ENCODE results near the gene SEPSECS.

Gene SEPSECS

DNA sequence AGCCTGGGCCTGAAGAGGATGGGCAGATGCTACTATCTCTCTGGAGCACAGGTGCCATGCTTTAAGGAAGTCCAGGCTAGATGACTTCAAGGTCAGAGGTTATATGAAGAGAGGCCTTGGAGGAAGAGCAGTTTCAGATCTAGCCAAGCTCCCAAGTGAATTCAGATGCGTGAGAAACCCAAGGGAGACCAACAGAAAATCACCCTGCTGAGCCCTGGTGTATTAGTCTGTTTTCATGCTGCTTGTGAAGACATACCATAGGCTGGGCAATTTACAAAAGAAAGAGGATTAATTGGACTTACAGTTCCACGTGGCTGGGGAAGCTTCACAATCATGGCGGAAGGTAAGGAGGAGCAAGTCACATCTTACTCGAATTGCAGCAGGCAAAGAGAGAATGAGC is 81.7 kb downstream of the SEPSECS start:
- TF ChIP-seq CREB1 (IDR thresholded peaks at IDR 0.05; ENCODE audit: low read depth) (no peak), YY1 (IDR thresholded peaks at IDR 0.05; ENCODE audit: low read depth) (no peak), NFIC (IDR thresholded peaks at IDR 0.05) (no peak), EGR1 (IDR thresholded peaks at IDR 0.05) (no peak), TCF12 (IDR thresholded peaks at IDR 0.05; ENCODE audit: low read depth) (no peak), EP300 (IDR thresholded peaks at IDR 0.05; ENCODE audit: borderline replicate concordance) (no peak), TAF1 (IDR thresholded peaks at IDR 0.05; ENCODE audit: low read depth) (no peak), CEBPB (IDR thresholded peaks at IDR 0.05) (no peak), RAD21 (IDR thresholded peaks at IDR 0.05; ENCODE audit: low read depth) (no peak), ZBTB7A (IDR thresholded peaks at IDR 0.05; ENCODE audit: low read depth) (no peak), TEAD4 (IDR thresholded peaks at IDR 0.05) (no peak), FOXM1 (IDR thresholded peaks at IDR 0.05; ENCODE audit: borderline replicate concordance, low read depth) (no peak), REST (IDR thresholded peaks at IDR 0.05; ENCODE audit: low read depth) (no peak)
- TF ChIP-seq, protein P1, sequence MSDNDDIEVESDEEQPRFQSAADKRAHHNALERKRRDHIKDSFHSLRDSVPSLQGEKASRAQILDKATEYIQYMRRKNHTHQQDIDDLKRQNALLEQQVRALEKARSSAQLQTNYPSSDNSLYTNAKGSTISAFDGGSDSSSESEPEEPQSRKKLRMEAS (IDR thresholded peaks at IDR 0.05) = no peak
- TF ChIP-seq, protein P2, sequence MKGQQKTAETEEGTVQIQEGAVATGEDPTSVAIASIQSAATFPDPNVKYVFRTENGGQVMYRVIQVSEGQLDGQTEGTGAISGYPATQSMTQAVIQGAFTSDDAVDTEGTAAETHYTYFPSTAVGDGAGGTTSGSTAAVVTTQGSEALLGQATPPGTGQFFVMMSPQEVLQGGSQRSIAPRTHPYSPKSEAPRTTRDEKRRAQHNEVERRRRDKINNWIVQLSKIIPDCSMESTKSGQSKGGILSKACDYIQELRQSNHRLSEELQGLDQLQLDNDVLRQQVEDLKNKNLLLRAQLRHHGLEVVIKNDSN (IDR thresholded peaks at IDR 0.05) = no peak

GRCh38 chr4:25076625-25077398 is 83.4 kb downstream of the SEPSECS start:
- no peak for TF ChIP-seq TCF12 (IDR thresholded peaks at IDR 0.05; ENCODE audit: low read depth)
- TF ChIP-seq REST (IDR thresholded peaks at IDR 0.05; ENCODE audit: low read depth) = no peak
- no peak for TF ChIP-seq CEBPB (IDR thresholded peaks at IDR 0.05)
- TF ChIP-seq, protein P2 (IDR thresholded peaks at IDR 0.05) = no peak
- TF ChIP-seq EGR1 (IDR thresholded peaks at IDR 0.05) = no peak
- no peak for TF ChIP-seq ZBTB7A (IDR thresholded peaks at IDR 0.05; ENCODE audit: low read depth)
- no peak for TF ChIP-seq RAD21 (IDR thresholded peaks at IDR 0.05; ENCODE audit: low read depth)
- TF ChIP-seq YY1 (IDR thresholded peaks at IDR 0.05; ENCODE audit: low read depth) = no peak
- TF ChIP-seq EP300 (IDR thresholded peaks at IDR 0.05; ENCODE audit: borderline replicate concordance) = no peak
- TF ChIP-seq FOXM1 (IDR thresholded peaks at IDR 0.05; ENCODE audit: borderline replicate concordance, low read depth) = no peak
- no peak for TF ChIP-seq TEAD4 (IDR thresholded peaks at IDR 0.05)
- TF ChIP-seq, protein P1 (IDR thresholded peaks at IDR 0.05) = no peak
- TF ChIP-seq CREB1 (IDR thresholded peaks at IDR 0.05; ENCODE audit: low read depth) = no peak
- TF ChIP-seq NFIC (IDR thresholded peaks at IDR 0.05) = no peak
- TF ChIP-seq TAF1 (IDR thresholded peaks at IDR 0.05; ENCODE audit: low read depth) = no peak

- TF ChIP-seq TAF1 (IDR thresholded peaks at IDR 0.05; ENCODE audit: low read depth) (no peak), EGR1 (IDR thresholded peaks at IDR 0.05) (no peak), FOXM1 (IDR thresholded peaks at IDR 0.05; ENCODE audit: borderline replicate concordance, low read depth) (no peak), CEBPB (IDR thresholded peaks at IDR 0.05) (no peak), TEAD4 (IDR thresholded peaks at IDR 0.05) (no peak), RAD21 (IDR thresholded peaks at IDR 0.05; ENCODE audit: low read depth) (no peak), TCF12 (IDR thresholded peaks at IDR 0.05; ENCODE audit: low read depth) (no peak)
- TF ChIP-seq, protein P2 (IDR thresholded peaks at IDR 0.05) = no peak
Measured at GRCh38 chr4:25075851-25076250, 84.4 kb downstream of the SEPSECS start.

DNA sequence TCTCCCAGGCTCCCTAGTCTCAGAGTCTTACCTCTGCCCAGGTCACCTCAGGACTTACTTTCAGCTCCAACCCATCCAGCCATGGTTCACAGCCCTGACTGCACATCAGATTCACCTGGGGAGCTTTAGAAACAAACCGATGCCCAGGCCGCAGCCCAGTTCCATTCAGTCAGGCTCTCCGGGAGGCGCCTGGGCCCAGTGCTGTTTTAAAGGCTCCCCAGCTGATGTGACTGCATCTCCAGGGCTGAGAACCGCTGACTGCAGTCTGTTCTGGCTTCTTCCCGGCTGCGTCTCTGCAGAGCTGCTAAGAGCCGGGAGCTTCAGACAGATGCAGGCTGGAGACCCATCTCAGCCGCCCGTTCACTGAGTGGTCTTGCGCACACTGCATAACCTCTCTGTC is 85.1 kb downstream of the SEPSECS start:
- TF ChIP-seq, protein P1 (IDR thresholded peaks at IDR 0.05) = no peak
- TF ChIP-seq RAD21 (IDR thresholded peaks at IDR 0.05; ENCODE audit: low read depth) (no peak), TAF1 (IDR thresholded peaks at IDR 0.05; ENCODE audit: low read depth) (no peak), CEBPB (IDR thresholded peaks at IDR 0.05) (no peak), TEAD4 (IDR thresholded peaks at IDR 0.05) (no peak), NFIC (IDR thresholded peaks at IDR 0.05) (no peak), CREB1 (IDR thresholded peaks at IDR 0.05; ENCODE audit: low read depth) (no peak), ZBTB7A (IDR thresholded peaks at IDR 0.05; ENCODE audit: low read depth) (no peak)

- TF ChIP-seq REST (IDR thresholded peaks at IDR 0.05; ENCODE audit: low read depth) = no peak
- no peak for TF ChIP-seq CEBPB (IDR thresholded peaks at IDR 0.05)
- no peak for TF ChIP-seq FOXM1 (IDR thresholded peaks at IDR 0.05; ENCODE audit: borderline replicate concordance, low read depth)
- TF ChIP-seq TAF1 (IDR thresholded peaks at IDR 0.05; ENCODE audit: low read depth) = no peak
- TF ChIP-seq CREB1 (IDR thresholded peaks at IDR 0.05; ENCODE audit: low read depth) = no peak
- TF ChIP-seq EGR1 (IDR thresholded peaks at IDR 0.05) = no peak
Measured at GRCh38 chr4:25070545-25070944, 89.7 kb downstream of the SEPSECS start.
